Skeletal muscle tissue (tissue), 4 donors: ENCODE results near the gene CGGBP1. TPM values are rescaled to one million over a fixed set of nuclear protein-coding genes. Genes with fewer than 3 reads are reported as not detected.

ENCODE experiments used
- H3K27ac ChIP-seq: one replicate; pipeline ENCODE4 v1.7.0; 2013; ENCODE audit warnings: mild to moderate bottlenecking, low read depth, low read length, inconsistent platforms
- H3K27me3 ChIP-seq, 3 donors: one replicate each; pipeline ENCODE4 v1.7.0; 2013; ENCODE audit warnings: low read length in 3 of 3; ENCODE audit not compliant: control insufficient read depth in 3 of 3, insufficient read depth in 3 of 3
- H3K36me3 ChIP-seq, 3 donors: one replicate each; pipeline ENCODE4 v1.7.0; 2013; ENCODE audit warnings: low read length in 3 of 3; ENCODE audit not compliant: control insufficient read depth in 3 of 3, insufficient read depth in 3 of 3
- H3K4me1 ChIP-seq, 3 donors: one replicate each; pipeline ENCODE4 v1.7.0; 2013; ENCODE audit warnings: low read length in 3 of 3, mild to moderate bottlenecking in 3 of 3; ENCODE audit not compliant: control insufficient read depth in 3 of 3, insufficient read depth in 3 of 3
- H3K4me3 ChIP-seq, 3 donors: one replicate each; pipeline ENCODE4 v1.7.0; 2013; ENCODE audit warnings: low read length in 3 of 3
- H3K9ac ChIP-seq, 3 donors: one replicate each; pipeline ENCODE4 v1.7.0; 2013; ENCODE audit warnings: low read length in 3 of 3, mild to moderate bottlenecking in 3 of 3, moderate library complexity in 2 of 3, low read depth in 1 of 3
- H3K9me3 ChIP-seq, 3 donors: one replicate each; pipeline ENCODE4 v1.7.0; 2013; ENCODE audit warnings: low read length in 3 of 3; ENCODE audit not compliant: control insufficient read depth in 3 of 3
- total RNA-seq: library from RNA; depleted of rRNA; stranded (reverse); fragments of >200 nt; gene quantifications from one replicate; pipeline ENCODE4 v1.2.3, GENCODE V29; 2014
- donor health status: Osteomylitis.

CGGBP1 gene
- total RNA-seq, 1 donor from 2014 or later, result 45.9 TPM

DNA sequence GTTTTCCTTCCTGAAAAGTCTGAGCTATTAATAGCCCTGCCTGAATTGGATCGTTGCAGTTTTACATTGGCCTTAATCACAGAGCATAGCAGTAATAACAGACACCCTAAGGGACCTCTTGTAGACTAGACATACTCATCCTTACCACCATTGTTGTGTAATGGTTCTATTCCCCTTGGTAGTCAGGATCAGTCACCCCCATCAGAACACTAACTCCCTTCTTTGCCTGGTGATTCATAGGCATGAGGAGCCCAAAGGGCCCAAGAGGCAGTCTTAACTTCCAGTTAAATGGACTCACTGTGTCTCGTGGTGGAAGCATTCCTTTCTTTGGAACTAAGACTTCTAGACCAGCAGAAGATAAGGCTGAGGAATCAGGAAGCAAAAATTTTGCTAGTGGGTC, 20.2 kb downstream of the CGGBP1 start:
- no peaks in the 10 kb centered on the region for H3K27me3 ChIP-seq
- no peaks in the 10 kb centered on the region for H3K9me3 ChIP-seq
- H3K4me1 ChIP-seq, result no peaks in the 10 kb centered on the region
- H3K27ac ChIP-seq, result no peak overlapping the region
- H3K36me3 ChIP-seq, result no peaks in the 10 kb centered on the region
- no peak overlapping the region for H3K4me3 ChIP-seq
- no peak overlapping the region for H3K9ac ChIP-seq

DNA sequence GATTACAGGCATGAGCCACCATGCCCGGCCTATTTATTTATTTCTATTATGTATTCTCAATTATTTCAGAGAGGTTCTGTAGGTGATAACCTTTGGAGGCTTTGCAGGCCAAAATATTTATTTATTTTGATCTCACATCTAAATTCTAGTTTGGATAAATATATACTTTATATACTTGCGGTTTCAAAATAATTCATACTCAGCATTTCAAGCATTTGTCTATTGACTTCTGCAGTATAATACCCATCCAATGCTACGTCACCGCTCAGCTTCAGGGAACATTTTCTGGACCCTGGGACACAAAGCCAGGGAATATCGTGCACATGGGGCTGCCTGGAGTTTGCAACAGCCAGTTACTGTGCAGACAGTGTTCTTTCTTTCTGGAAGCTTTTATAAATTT, 22.6 kb downstream of the CGGBP1 start:
- H3K9me3 ChIP-seq, result no peaks in the 10 kb centered on the region

DNA sequence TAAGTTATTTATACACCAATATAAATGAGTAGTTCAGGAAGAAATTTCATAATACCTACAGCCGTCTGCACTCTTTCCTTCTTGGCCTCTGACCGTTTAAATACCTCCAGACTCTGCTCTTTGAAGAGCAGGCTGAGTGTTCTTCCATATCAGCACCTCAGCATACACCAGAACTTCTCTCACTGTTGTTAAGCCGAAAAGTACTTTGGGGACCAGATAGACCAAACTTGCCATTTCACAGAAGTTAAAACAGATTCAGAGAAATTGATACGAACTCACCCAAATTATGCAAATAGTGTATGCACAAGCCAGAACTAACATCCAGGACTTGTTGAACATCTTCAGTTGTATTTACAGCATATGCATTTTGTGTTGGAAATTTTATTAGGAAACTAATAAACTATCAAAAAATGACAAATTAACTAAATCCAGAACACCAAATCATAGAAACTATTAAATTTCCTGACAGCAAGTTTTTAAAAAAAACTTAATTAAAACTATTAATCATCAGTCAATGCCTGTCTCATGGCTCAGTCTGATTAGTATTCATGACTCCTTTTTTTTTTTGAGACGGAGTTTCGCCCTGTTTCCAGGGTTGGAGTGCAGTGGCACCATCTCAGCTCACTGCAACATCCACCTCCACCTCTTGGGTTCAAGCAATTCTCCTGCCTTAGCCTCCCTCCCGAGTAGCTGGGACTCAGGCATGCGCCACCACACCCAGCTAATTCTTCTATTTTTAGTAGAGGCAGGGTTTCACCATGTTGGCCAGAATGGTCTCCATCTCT, 24.1 kb downstream of the CGGBP1 start:
- Histone ChIP-seq H3K4me1 (peaks cover 0 to 7% (median 0%) of the 10 kb centered on the region in 3 donors), H3K27me3 (no peaks in the 10 kb centered on the region), H3K4me3 (no peak overlapping the region), H3K9ac (no peak overlapping the region), H3K36me3 (no peaks in the 10 kb centered on the region), H3K27ac (no peak overlapping the region), H3K9me3 (no peaks in the 10 kb centered on the region)

More for the DNA sequence above, 22.6 kb downstream of the CGGBP1 start:
- Histone ChIP-seq H3K36me3 (no peaks in the 10 kb centered on the region), H3K27ac (no peak overlapping the region), H3K4me3 (no peak overlapping the region), H3K4me1 (peaks cover 0 to 6% (median 0%) of the 10 kb centered on the region in 3 donors), H3K27me3 (no peaks in the 10 kb centered on the region), H3K9ac (no peak overlapping the region)

DNA sequence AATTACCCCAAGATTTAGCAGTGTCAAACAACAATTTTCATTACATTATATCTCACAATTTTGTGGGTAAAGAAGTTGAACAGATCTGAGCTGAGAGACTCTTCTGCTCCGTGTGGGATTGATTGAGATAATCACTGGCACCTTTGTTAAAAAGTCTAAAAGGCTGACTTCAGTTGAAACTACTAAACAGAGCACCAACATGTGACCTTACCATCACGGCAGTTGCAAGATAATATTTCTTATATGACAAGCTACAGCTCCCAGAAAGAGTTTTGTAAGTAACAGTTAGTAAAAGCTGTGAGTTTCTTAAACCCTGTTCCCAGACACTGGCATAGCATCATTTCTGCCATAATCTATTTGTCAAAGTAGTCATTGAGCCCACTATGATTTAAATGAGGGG, 25.0 kb downstream of the CGGBP1 start:
- Histone ChIP-seq H3K27me3 (no peaks in the 10 kb centered on the region), H3K27ac (no peak overlapping the region), H3K4me3 (no peak overlapping the region), H3K4me1 (peaks cover 0 to 7% (median 0%) of the 10 kb centered on the region in 3 donors), H3K36me3 (no peaks in the 10 kb centered on the region), H3K9me3 (no peaks in the 10 kb centered on the region), H3K9ac (peak overlapping the region in 1 of 3 donors; percentile 38)

DNA sequence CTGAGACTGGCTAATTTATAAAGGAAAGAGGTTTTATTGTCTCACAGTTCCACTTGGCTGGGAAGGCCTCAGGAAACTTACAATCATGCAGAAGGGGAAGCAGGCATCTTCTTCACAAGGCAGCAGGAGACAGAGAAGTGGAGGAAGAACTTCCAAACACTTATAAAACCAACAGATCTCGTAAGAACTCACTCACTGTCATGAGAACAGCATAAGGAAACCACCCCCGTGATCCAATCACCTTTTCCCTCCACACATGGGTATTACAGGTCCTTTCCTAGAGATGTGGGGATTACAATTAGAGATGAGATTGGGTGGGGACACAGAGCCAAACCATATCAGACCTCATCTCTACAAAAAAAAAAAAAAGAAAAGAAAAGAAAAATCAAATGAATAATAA, 25.7 kb downstream of the CGGBP1 start:
- H3K9ac ChIP-seq, result no peak overlapping the region
- H3K27ac ChIP-seq, result no peak overlapping the region
- H3K4me3 ChIP-seq, result no peak overlapping the region
- no peaks in the 10 kb centered on the region for H3K27me3 ChIP-seq
- H3K36me3 ChIP-seq, result no peaks in the 10 kb centered on the region
- peaks cover 0 to 7% (median 0%) of the 10 kb centered on the region in 3 donors for H3K4me1 ChIP-seq
- H3K9me3 ChIP-seq, result no peaks in the 10 kb centered on the region

DNA sequence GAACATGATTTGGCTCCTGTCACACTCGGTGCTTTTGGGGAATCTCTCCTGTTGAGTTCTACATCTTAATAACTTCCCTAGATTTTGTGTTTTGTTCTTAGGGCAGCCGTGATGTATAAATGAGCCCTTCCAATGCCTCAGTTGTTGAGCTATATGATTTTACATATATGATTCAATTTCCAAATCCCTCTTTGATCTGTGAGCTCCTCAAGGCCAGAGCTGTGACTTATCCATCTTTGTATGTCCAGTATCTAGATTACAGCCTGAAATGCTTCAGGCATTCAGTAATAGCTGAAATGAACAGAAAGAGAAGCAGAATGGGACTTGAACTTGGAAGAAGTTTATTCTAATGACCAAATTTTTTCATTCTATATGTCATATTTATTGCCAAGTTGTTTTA, 26.6 kb downstream of the CGGBP1 start:
- no peaks in the 10 kb centered on the region for H3K27me3 ChIP-seq
- peak overlapping the region; percentile 19 for H3K27ac ChIP-seq
- H3K4me1 ChIP-seq, result peaks cover 0 to 7% (median 0%) of the 10 kb centered on the region in 3 donors
- H3K9me3 ChIP-seq, result no peaks in the 10 kb centered on the region
- H3K9ac ChIP-seq, result peak overlapping the region; percentile 35 to 55 (median 52)
- no peaks in the 10 kb centered on the region for H3K36me3 ChIP-seq
- peak overlapping the region; percentile 58 to 86 (median 62) for H3K4me3 ChIP-seq

DNA sequence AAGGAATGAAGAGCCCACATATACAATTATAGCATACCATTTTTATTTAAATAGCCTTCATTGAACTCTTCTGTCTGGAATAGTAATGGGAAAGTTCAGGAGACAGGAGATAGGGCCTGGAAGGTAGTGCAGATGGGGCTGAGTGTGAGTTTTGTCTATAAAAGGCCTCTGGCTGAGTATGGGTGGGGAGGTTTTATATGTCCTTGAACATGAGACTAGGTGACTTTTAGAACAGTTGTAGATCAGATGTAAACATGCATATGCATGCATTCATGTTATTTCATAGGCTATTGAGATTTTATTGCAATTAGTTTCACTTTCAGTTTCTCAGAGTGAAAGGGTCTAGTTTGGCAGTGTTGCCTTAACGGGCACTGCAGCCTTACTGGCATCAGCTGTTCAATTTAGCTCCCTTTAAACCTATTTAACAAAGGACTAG, 27.1 kb downstream of the CGGBP1 start:
- Histone ChIP-seq H3K27me3 (no peaks in the 10 kb centered on the region), H3K4me3 (peak overlapping the region; percentile 58 to 86 (median 62)), H3K27ac (peak overlapping the region; percentile 19), H3K9me3 (no peaks in the 10 kb centered on the region), H3K9ac (peak overlapping the region; percentile 35 to 55 (median 52)), H3K4me1 (peaks cover 0 to 7% (median 0%) of the 10 kb centered on the region in 3 donors), H3K36me3 (no peaks in the 10 kb centered on the region)

DNA sequence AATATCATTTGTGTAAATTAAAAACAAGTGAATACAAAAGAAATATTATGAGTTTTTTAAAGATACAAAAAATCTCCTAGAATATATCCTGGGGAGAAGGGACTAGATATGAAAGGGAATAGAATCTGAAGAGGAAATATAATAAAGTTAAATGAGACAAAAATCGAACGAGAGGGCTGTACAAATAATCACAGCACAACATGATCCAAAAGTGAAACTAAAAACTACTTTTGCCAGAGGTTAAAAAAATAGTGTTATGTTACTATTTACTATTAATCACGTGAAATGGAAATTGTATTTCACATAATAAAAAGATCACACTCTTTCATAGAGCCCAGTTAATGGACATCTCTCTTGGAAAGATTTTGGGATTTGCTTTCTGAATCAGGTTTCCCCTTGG, 28.6 kb downstream of the CGGBP1 start:
- H3K9ac ChIP-seq, result no peak overlapping the region
- H3K27ac ChIP-seq, result no peak overlapping the region
- peaks cover 0 to 7% (median 0%) of the 10 kb centered on the region in 3 donors for H3K4me1 ChIP-seq
- no peaks in the 10 kb centered on the region for H3K36me3 ChIP-seq
- peak overlapping the region in 1 of 3 donors; percentile 45 for H3K4me3 ChIP-seq
- no peaks in the 10 kb centered on the region for H3K27me3 ChIP-seq
- H3K9me3 ChIP-seq, result peaks cover 0 to 4% (median 3%) of the 10 kb centered on the region in 3 donors

DNA sequence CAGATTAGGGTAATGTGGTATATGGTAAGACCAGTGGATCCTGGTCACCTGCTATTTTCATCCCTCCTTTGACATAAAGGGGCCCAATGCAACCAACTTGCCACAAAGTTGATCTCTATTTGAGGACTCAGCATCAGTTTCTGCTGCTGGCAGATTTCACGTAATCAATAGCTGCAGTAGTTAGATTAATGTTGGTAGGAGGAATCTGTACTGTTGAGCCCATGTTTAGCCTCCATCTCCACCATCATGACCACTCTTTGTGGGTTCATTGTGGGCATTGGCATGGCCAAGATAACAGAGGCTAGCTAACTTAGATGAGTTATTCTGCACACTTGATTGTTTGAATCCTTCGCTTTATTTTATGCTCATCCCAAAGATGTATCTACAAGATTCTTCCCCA, 29.9 kb downstream of the CGGBP1 start:
- Histone ChIP-seq H3K36me3 (no peaks in the 10 kb centered on the region), H3K4me3 (no peak overlapping the region), H3K27ac (no peak overlapping the region), H3K4me1 (peaks cover 0 to 7% (median 0%) of the 10 kb centered on the region in 3 donors), H3K9ac (no peak overlapping the region), H3K9me3 (peaks cover 0 to 4% (median 3%) of the 10 kb centered on the region in 3 donors), H3K27me3 (no peaks in the 10 kb centered on the region)

DNA sequence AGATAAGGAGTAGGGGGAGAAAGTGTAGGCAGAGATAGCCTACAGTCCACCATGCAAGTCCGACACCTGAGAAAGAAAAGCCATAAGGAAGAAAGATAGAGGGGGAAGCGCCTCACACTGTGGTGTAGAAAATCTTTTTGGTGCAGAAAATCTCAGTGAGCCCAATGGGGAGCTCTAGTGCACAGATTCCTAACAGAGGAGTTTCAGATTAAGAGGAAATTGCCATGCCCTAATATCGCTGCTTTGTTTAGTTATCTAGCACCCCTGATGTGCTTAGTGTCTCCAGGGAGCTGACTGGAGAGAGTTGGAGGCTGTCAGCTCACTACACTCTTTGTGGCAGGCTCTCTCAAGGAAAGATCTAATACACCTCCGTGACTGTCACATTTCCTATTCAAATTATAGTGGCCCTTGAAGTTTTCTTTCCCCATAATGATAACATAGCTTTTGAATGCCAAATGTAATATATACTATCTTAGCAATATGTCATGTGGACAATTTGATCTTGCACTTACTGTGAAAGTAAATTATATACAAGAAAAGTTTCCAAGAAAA, 33.7 kb downstream of the CGGBP1 start:
- Histone ChIP-seq H3K4me1 (no peaks in the 10 kb centered on the region), H3K36me3 (no peaks in the 10 kb centered on the region), H3K27ac (no peak overlapping the region), H3K4me3 (no peak overlapping the region), H3K27me3 (no peaks in the 10 kb centered on the region), H3K9me3 (peaks cover 0 to 4% (median 3%) of the 10 kb centered on the region in 3 donors), H3K9ac (no peak overlapping the region)
